Measurements from ENCODE around the gene ANO10. TPM values are rescaled to one million over a fixed set of nuclear protein-coding genes. Genes with fewer than 3 reads are reported as not detected.

Gene ANO10
- total RNA-seq, 4 donors from 2014 or later = 26.7 to 33.9 (median 28.7) TPM

GRCh38 chr3:43650345-43650744 is 28.5 kb upstream of the ANO10 start:
- H3K27me3 ChIP-seq = no peaks in the 10 kb centered on the region
- no peak for DNase-seq
- no peak overlapping the region for H3K27ac ChIP-seq
- TF ChIP-seq POLR2A (IDR thresholded peaks at IDR 0.05) = no peak
- no peak for TF ChIP-seq CTCF (IDR thresholded peaks at IDR 0.05)
- intact Hi-C loops (cut with DNase I) = no loop called here
- WGBS, 2 donors = 79 to 88% methylated on average over 1 of the region's 1 CpG
- no peaks in the 10 kb centered on the region for H3K9me3 ChIP-seq
- no peak overlapping the region for H3K4me3 ChIP-seq (replicated peaks in 1 of 3)
- H3K36me3 ChIP-seq = no peaks in the 10 kb centered on the region
- H3K4me1 ChIP-seq = peaks cover 0 to 3% of the 10 kb centered on the region in 2 donors

GRCh38 chr3:43649365-43649968 is 27.7 kb upstream of the ANO10 start:
- peaks cover 0 to 3% of the 10 kb centered on the region in 2 donors for H3K4me1 ChIP-seq
- no peaks in the 10 kb centered on the region for H3K36me3 ChIP-seq
- no peak overlapping the region for H3K27ac ChIP-seq
- H3K27me3 ChIP-seq = no peaks in the 10 kb centered on the region
- H3K4me3 ChIP-seq (replicated peaks in 1 of 3) = peak overlapping the region in 1 of 3 donors; percentile 23
- intact Hi-C loops (cut with DNase I) = no loop called here
- DNase-seq = peak; percentile 10 to 11
- 17 to 26% methylated on average over 6 of the region's 6 CpGs for WGBS, 2 donors
- H3K9me3 ChIP-seq = no peaks in the 10 kb centered on the region
- TF ChIP-seq POLR2A (IDR thresholded peaks at IDR 0.05) (no peak), CTCF (IDR thresholded peaks at IDR 0.05) (peak in 1 of 6 experiments; percentile 13)

GRCh38 chr3:43648957-43649356 is 27.1 kb upstream of the ANO10 start:
- Histone ChIP-seq H3K27ac (no peak overlapping the region), H3K9me3 (no peaks in the 10 kb centered on the region), H3K4me3 (replicated peaks in 1 of 3) (no peak overlapping the region), H3K4me1 (peaks cover 0 to 3% of the 10 kb centered on the region in 2 donors), H3K36me3 (no peaks in the 10 kb centered on the region), H3K27me3 (no peaks in the 10 kb centered on the region)
- intact Hi-C loops (cut with DNase I) = no loop called here
- TF ChIP-seq CTCF (IDR thresholded peaks at IDR 0.05) = no peak
- no peak for TF ChIP-seq POLR2A (IDR thresholded peaks at IDR 0.05)
- 95 to 99% methylated on average over 3 of the region's 3 CpGs for WGBS, 2 donors
- DNase-seq = no peak

GRCh38 chr3:43647331-43648166 is 25.7 kb upstream of the ANO10 start:
- Histone ChIP-seq H3K9me3 (no peaks in the 10 kb centered on the region), H3K4me3 (replicated peaks in 1 of 3) (no peak overlapping the region), H3K27ac (no peak overlapping the region), H3K36me3 (no peaks in the 10 kb centered on the region), H3K4me1 (peaks cover 0 to 3% of the 10 kb centered on the region in 2 donors), H3K27me3 (no peaks in the 10 kb centered on the region)
- TF ChIP-seq CTCF (IDR thresholded peaks at IDR 0.05) (no peak), POLR2A (IDR thresholded peaks at IDR 0.05) (no peak)
- intact Hi-C loops (cut with DNase I) = no loop called here
- no peak for DNase-seq
- 72 to 84% methylated on average over 6 of the region's 6 CpGs for WGBS, 2 donors

GRCh38 chr3:43644443-43644842 is 22.6 kb upstream of the ANO10 start:
- no peaks in the 10 kb centered on the region for H3K36me3 ChIP-seq
- 81 to 100% methylated on average over 2 of the region's 2 CpGs for WGBS, 2 donors
- TF ChIP-seq CTCF (IDR thresholded peaks at IDR 0.05) = no peak
- TF ChIP-seq POLR2A (IDR thresholded peaks at IDR 0.05) = no peak
- no peaks in the 10 kb centered on the region for H3K9me3 ChIP-seq
- DNase-seq = peak in 1 of 2 donors; percentile 3
- H3K27me3 ChIP-seq = no peaks in the 10 kb centered on the region
- no peak overlapping the region for H3K27ac ChIP-seq
- no peaks in the 10 kb centered on the region for H3K4me1 ChIP-seq
- no peak overlapping the region for H3K4me3 ChIP-seq (replicated peaks in 1 of 3)
- intact Hi-C loops (cut with DNase I) = no loop called here

Measured in thyroid gland (tissue), 4 donors.